ENCODE data around the gene LRPPRC. TPM values are rescaled to one million over a fixed set of nuclear protein-coding genes. Genes with fewer than 3 reads are reported as not detected.

The LRPPRC gene
- total and polyA plus RNA-seq, 8 donors: 9.4 to 52.1 (median 37.3) TPM

GRCh38 chr2:43846140-43846793 is 149.5 kb downstream of the LRPPRC start:
- Histone ChIP-seq H3K36me3 (no peaks in the 10 kb centered on the region), H3K4me3 (no peak overlapping the region), H3K27me3 (no peaks in the 10 kb centered on the region), H3K27ac (no peak overlapping the region), H3K4me1 (no peaks in the 10 kb centered on the region), H3K9me3 (no peaks in the 10 kb centered on the region)
- WGBS, 2 donors: 81 to 88% methylated on average over 5 of the region's 5 CpGs
- no peak for ATAC-seq
- no peak for TF ChIP-seq CTCF (IDR thresholded peaks at IDR 0.05)
- intact Hi-C loops (cut with DNase I): no loop called here
- no peak for FAIRE-seq
- DNase-seq: no peak

DNA sequence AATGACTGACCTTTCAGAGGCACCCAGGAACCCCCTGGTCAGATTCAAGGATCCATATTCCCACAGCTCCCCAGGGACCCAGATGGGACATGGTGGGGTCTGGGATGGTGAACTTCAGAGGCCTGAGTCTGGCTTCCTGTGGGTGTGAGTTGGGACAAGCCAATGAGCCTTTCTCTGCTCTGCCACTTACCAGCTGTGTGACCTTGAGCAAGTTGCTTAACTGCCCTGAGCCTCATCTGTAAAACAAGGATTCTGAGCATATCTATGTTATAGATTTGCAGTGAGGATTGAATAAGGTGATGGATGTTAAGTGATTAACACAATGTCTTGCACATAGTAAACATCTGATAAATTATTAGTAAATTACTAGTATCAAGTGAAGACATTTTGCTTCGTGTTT is 150.6 kb downstream of the LRPPRC start:
- DNase-seq (no peak), FAIRE-seq (no peak), ATAC-seq (no peak)
- H3K4me3 ChIP-seq: no peak overlapping the region
- no peak for TF ChIP-seq CTCF (IDR thresholded peaks at IDR 0.05)
- intact Hi-C loops (cut with DNase I): no loop called here
- no peaks in the 10 kb centered on the region for H3K9me3 ChIP-seq
- H3K27ac ChIP-seq: no peak overlapping the region
- 75 to 88% methylated on average over 1 of the region's 1 CpG for WGBS, 2 donors
- no peaks in the 10 kb centered on the region for H3K27me3 ChIP-seq
- H3K4me1 ChIP-seq: no peaks in the 10 kb centered on the region
- H3K36me3 ChIP-seq: no peaks in the 10 kb centered on the region

- H3K9me3 ChIP-seq: no peaks in the 10 kb centered on the region
- intact Hi-C loops (cut with DNase I): no loop called here
- H3K27ac ChIP-seq: no peak overlapping the region
- TF ChIP-seq CTCF (IDR thresholded peaks at IDR 0.05): no peak
- H3K36me3 ChIP-seq: no peaks in the 10 kb centered on the region
- FAIRE-seq: no peak
- no peaks in the 10 kb centered on the region for H3K4me1 ChIP-seq
- no peak overlapping the region for H3K4me3 ChIP-seq
- no peak for DNase-seq
- 72 to 81% methylated on average over 9 of the region's 9 CpGs for WGBS, 2 donors
- ATAC-seq: no peak
- no peaks in the 10 kb centered on the region for H3K27me3 ChIP-seq
Observed at GRCh38 chr2:43842866-43843226, 152.9 kb downstream of the LRPPRC start.

- no peaks in the 10 kb centered on the region for H3K36me3 ChIP-seq
- no peak for TF ChIP-seq CTCF (IDR thresholded peaks at IDR 0.05)
- H3K27me3 ChIP-seq: no peaks in the 10 kb centered on the region
- intact Hi-C loops (cut with DNase I): no loop called here
- no peak overlapping the region for H3K4me3 ChIP-seq
- H3K4me1 ChIP-seq: no peaks in the 10 kb centered on the region
- ATAC-seq: no peak
- no peaks in the 10 kb centered on the region for H3K9me3 ChIP-seq
- H3K27ac ChIP-seq: no peak overlapping the region
- no peak for DNase-seq
- WGBS, 2 donors: 80 to 89% methylated on average over 14 of the region's 14 CpGs
- no peak for FAIRE-seq
Observed at GRCh38 chr2:43841949-43842865, 153.6 kb downstream of the LRPPRC start.

DNA sequence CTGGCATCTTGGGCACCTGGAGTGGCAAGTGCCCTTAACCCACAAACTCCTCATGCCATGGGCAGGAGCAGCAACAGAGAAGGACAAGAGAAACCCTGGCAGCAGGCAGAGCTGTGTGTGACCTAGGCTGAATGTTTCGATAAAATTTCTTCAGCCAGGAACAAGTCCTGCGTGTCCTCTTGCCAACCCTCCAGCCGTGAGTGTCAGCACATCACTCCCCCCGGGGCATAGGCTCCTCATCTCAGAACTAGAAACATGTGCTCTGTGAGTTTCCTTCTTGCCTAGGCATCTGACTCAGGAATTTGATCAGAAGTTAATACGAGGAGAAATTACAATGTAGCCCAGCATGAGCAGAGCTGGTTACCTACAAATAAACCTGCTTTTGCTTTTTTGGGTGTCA is 154.8 kb downstream of the LRPPRC start:
- no peak overlapping the region for H3K27ac ChIP-seq
- FAIRE-seq: no peak
- no peak for TF ChIP-seq CTCF (IDR thresholded peaks at IDR 0.05)
- H3K4me1 ChIP-seq: no peaks in the 10 kb centered on the region
- 73 to 76% methylated on average over 5 of the region's 5 CpGs for WGBS, 2 donors
- H3K9me3 ChIP-seq: no peaks in the 10 kb centered on the region
- DNase-seq: no peak
- H3K36me3 ChIP-seq: no peaks in the 10 kb centered on the region
- no peak overlapping the region for H3K4me3 ChIP-seq
- no peaks in the 10 kb centered on the region for H3K27me3 ChIP-seq
- intact Hi-C loops (cut with DNase I): no loop called here
- no peak for ATAC-seq

Data from pancreas (tissue), 10 donors.